ENCODE results near the gene SLC7A4. TPM values are rescaled to one million over a fixed set of nuclear protein-coding genes. Genes with fewer than 3 reads are reported as not detected.
A peak's percentile ranks its signal among the peaks of the same experiment; 100 is the strongest.

SLC7A4 gene
- total and polyA plus RNA-seq, 4 donors = 1.5 to 9.0 (median 5.7) TPM

DNA sequence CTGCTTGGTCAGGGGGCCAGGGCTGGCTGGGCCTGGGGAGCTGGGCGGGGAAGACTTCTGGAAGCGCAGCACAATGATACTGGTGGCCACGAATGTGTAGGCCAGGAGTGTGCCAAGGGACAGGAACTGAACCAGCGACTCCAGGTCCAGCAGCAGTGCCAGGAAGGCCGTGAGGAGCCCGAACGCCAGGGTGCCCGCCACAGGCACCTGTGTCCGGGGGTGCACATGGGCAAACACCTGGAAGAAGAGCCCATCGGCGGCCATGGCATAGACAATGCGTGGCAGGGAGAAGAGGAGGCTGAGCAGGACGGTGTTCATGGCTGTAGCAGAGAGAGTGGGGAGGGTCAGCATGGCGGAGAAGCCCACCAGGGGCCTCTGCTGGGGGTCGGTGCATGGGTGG is 2.3 kb downstream of the SLC7A4 start:
- Histone ChIP-seq H3K4me1 (ENCODE audit: control insufficient read depth, insufficient read depth, low read length) (peaks cover 58% of the 10 kb centered on the region), H3K9me3 (ENCODE audit: control insufficient read depth, insufficient read depth, low read length) (no peaks in the 10 kb centered on the region), H3K27ac (ENCODE audit: low read depth, low read length) (no peak overlapping the region), H3K36me3 (ENCODE audit: control insufficient read depth, insufficient read depth, low read length) (peaks cover 39% of the 10 kb centered on the region), H3K27me3 (ENCODE audit: control insufficient read depth, insufficient read depth, low read length) (peaks cover 10% of the 10 kb centered on the region), H3K4me3 (ENCODE audit: low read depth, low read length) (no peak overlapping the region)
- 88% methylated on average over 14 of the region's 15 CpGs for WGBS (ENCODE audit: insufficient coverage)
- DNase-seq (ENCODE audit: low read depth in 4 of 6, low spot score in 6 of 6) = no peak

DNA sequence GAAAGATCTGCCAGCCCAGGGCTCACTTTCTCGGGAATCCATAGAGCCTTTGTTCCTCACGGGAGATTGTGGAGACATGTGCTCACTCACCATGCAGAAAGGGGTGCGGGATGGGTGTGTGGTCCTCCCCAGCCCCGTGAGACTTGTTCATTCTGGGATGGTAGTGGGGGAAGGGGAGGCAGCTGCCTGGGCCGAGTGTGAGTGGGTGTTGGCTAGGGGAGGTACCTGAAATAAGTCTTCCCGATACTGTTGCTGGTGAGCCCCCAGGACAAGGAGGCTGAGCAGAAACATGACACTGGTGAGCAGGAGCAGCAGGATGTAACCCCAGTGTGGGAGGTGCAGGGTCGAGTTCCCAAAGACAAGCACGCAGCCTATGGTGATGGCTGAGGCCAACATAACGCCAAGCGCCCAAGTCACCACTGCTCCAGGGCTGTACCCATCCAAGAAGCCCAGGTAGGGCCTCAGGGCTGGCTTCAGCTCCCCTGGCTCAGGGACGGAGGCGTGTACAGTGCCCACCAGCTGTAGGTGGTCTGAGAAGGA is 2.8 kb downstream of the SLC7A4 start:
- DNase-seq (ENCODE audit: low read depth in 4 of 6, low spot score in 6 of 6) = no peak
- H3K9me3 ChIP-seq (ENCODE audit: control insufficient read depth, insufficient read depth, low read length) = no peaks in the 10 kb centered on the region
- no peak overlapping the region for H3K27ac ChIP-seq (ENCODE audit: low read depth, low read length)
- no peak overlapping the region for H3K4me3 ChIP-seq (ENCODE audit: low read depth, low read length)
- peaks cover 10% of the 10 kb centered on the region for H3K27me3 ChIP-seq (ENCODE audit: control insufficient read depth, insufficient read depth, low read length)
- H3K36me3 ChIP-seq (ENCODE audit: control insufficient read depth, insufficient read depth, low read length) = peaks cover 39% of the 10 kb centered on the region
- 68% methylated on average over 12 of the region's 12 CpGs for WGBS (ENCODE audit: insufficient coverage)
- H3K4me1 ChIP-seq (ENCODE audit: control insufficient read depth, insufficient read depth, low read length) = peaks cover 58% of the 10 kb centered on the region

DNA sequence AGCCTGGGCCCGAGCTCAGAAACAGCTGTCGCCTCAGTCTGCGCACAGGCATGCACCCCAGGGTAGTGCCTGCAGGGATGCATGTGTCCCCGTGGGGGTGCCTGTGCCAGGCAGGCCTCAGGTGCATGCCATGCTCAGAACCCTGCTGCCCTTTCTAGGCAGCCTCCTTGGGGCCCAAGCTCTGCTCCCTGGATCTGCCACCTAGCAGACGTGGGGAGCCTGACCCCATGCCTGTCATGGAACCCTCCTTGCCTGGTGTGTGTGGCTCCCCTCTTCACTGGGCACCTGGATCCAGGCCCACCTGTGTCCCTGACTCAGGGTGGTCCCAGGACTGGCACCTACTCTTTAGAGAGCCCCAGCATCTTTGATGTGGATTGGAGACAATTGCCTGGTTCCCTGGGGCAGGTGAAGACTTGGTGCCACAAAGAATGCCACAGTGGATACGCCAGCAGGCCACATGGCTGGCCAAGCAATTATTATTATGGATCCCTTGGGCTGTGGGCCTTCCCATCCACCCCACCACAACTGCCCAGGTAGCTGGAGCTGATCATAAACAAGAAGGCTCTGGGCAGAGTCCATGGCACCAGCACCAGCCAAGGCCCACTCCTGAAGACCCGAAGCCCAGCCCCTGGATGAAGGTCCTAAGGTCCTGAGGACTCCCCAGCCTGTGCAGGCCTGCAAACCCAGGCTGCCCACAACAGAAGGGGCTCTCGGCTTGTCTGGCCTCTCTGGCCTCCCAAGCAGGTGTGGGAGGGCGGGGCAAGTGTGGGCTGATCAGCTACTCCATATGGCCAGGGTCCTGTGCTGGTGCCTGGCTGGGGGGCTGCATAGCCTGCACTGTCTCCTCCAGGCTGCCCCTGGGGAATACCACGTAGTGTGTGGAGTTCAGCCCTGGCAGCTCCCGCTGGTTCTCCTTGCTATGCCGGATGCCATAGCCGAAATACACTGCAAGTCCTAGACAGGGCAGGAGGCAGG is 3.8 kb downstream of the SLC7A4 start:
- no peak overlapping the region for H3K27ac ChIP-seq (ENCODE audit: low read depth, low read length)
- WGBS (ENCODE audit: insufficient coverage) = 88% methylated on average over 13 of the region's 13 CpGs
- peaks cover 10% of the 10 kb centered on the region for H3K27me3 ChIP-seq (ENCODE audit: control insufficient read depth, insufficient read depth, low read length)
- DNase-seq (ENCODE audit: low read depth in 4 of 6, low spot score in 6 of 6) = no peak
- peaks cover 58% of the 10 kb centered on the region for H3K4me1 ChIP-seq (ENCODE audit: control insufficient read depth, insufficient read depth, low read length)
- peaks cover 39% of the 10 kb centered on the region for H3K36me3 ChIP-seq (ENCODE audit: control insufficient read depth, insufficient read depth, low read length)
- H3K9me3 ChIP-seq (ENCODE audit: control insufficient read depth, insufficient read depth, low read length) = no peaks in the 10 kb centered on the region
- no peak overlapping the region for H3K4me3 ChIP-seq (ENCODE audit: low read depth, low read length)

DNA sequence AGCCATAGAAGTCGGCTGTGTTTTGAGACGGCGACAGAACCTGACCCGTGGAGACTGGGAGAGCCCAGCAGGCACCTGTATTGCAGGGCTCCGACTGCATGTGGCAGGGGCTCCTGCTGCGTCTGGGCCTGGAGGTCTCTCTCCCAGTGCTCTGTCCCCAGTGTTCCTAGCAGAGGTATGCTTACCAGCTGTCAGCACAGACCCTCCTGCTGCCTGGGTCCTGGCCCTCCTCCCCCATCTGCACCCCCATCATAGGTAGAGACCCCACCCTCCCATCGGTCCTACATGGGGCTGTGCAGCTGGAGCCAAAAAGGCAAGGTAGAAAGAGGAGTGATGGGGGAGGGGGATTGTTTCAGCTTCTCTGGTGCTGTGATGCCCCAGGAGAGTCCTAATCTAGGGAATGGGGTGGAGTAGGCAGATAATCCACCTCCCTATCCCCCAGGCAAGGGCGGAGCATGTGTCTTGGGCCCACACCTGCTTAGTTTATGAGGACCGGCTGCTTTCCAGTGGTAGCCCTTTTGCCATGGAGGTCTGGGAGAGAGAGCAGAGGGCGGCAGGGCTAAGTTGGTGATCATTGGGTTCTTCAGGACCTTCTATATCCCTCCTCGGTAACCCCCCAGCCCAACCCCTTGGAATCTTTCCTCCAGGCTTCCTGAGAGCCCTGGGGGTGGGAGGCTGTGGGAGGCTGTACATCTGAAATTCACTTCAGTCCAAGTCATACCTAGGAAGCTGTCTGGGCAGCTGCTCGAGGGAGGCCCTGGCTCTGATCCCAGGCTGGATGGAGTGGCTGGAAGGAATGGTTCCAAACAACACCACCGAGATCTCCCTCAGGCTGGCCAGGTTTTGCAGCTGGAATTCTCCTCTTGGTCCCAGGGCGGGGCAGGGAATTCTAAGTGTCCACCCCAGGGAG is 5.3 kb downstream of the SLC7A4 start:
- Histone ChIP-seq H3K9me3 (ENCODE audit: control insufficient read depth, insufficient read depth, low read length) (no peaks in the 10 kb centered on the region), H3K27ac (ENCODE audit: low read depth, low read length) (no peak overlapping the region), H3K4me1 (ENCODE audit: control insufficient read depth, insufficient read depth, low read length) (peaks cover 48% of the 10 kb centered on the region), H3K27me3 (ENCODE audit: control insufficient read depth, insufficient read depth, low read length) (peaks cover 6% of the 10 kb centered on the region), H3K36me3 (ENCODE audit: control insufficient read depth, insufficient read depth, low read length) (peaks cover 42% of the 10 kb centered on the region), H3K4me3 (ENCODE audit: low read depth, low read length) (no peak overlapping the region)
- 66% methylated on average over 7 of the region's 14 CpGs for WGBS (ENCODE audit: insufficient coverage)
- DNase-seq (ENCODE audit: low read depth in 4 of 6, low spot score in 6 of 6) = peak in 1 of 6 donors; percentile 18

DNA sequence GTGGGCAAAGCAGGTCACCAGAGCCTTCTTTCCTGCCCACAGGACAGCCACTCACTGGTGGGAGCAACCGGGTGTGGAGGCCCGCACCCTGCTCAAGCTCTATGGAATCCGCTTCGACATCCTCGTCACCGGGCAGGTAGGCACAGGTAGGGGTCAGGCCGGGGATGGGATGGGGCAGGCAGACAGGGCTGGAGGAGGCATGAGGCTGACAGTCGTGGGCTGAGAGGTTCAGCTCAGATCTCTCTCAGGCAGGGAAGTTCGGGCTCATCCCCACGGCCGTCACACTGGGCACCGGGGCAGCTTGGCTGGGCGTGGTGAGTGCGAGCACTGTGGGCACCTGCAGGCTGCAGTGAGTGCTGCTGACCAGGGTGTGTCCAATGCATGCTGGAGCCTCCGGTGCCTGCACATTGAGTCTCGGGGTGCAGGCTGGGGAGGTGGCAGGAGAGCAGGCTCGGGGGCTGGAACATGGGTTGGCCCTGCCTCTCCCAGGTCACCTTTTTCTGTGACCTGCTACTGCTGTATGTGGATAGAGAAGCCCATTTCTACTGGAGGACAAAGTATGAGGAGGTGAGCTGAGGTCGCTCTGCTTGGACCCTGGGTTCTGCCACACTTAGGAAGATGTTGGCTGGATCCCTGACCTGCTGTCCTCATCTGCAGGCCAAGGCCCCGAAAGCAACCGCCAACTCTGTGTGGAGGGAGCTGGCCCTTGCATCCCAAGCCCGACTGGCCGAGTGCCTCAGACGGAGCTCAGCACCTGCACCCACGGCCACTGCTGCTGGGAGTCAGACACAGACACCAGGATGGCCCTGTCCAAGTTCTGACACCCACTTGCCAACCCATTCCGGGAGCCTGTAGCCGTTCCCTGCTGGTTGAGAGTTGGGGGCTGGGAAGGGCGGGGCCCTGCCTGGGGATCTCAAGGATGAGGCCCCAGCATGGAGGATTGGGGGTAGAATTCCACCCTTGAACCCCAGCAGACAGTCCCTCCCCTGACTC is 6.3 kb downstream of the SLC7A4 start:
- Histone ChIP-seq H3K9me3 (ENCODE audit: control insufficient read depth, insufficient read depth, low read length) (no peaks in the 10 kb centered on the region), H3K27ac (ENCODE audit: low read depth, low read length) (no peak overlapping the region), H3K4me3 (ENCODE audit: low read depth, low read length) (no peak overlapping the region), H3K4me1 (ENCODE audit: control insufficient read depth, insufficient read depth, low read length) (peaks cover 39% of the 10 kb centered on the region), H3K27me3 (ENCODE audit: control insufficient read depth, insufficient read depth, low read length) (no peaks in the 10 kb centered on the region), H3K36me3 (ENCODE audit: control insufficient read depth, insufficient read depth, low read length) (peaks cover 39% of the 10 kb centered on the region)
- no peak for DNase-seq (ENCODE audit: low read depth in 4 of 6, low spot score in 6 of 6)
- WGBS (ENCODE audit: insufficient coverage) = 88% methylated on average over 24 of the region's 27 CpGs

DNA sequence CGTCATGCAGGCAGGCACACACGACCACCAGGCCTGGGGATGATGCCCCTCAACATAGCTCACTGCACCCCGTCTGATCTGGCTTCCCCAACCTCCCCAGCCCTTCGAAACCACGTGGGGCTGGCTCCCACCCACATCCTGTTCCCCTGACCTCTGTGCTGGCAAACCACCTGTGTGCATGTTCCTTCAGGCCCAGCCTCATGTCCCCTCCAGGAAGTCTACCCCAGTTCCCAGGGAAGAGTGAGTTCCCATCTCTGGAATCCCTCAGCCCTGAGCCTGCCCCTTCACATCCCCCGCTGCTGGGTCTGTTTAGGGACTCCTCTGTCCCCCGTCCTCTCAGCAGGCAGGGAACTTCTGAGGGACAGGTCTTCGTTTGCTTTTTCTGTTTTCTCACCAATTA is 7.1 kb downstream of the SLC7A4 start:
- DNase-seq (ENCODE audit: low read depth in 4 of 6, low spot score in 6 of 6) = no peak
- H3K9me3 ChIP-seq (ENCODE audit: control insufficient read depth, insufficient read depth, low read length) = no peaks in the 10 kb centered on the region
- WGBS (ENCODE audit: insufficient coverage) = 63% methylated on average over 6 of the region's 8 CpGs
- H3K4me3 ChIP-seq (ENCODE audit: low read depth, low read length) = no peak overlapping the region
- H3K27me3 ChIP-seq (ENCODE audit: control insufficient read depth, insufficient read depth, low read length) = no peaks in the 10 kb centered on the region
- no peak overlapping the region for H3K27ac ChIP-seq (ENCODE audit: low read depth, low read length)
- peaks cover 33% of the 10 kb centered on the region for H3K4me1 ChIP-seq (ENCODE audit: control insufficient read depth, insufficient read depth, low read length)
- peaks cover 34% of the 10 kb centered on the region for H3K36me3 ChIP-seq (ENCODE audit: control insufficient read depth, insufficient read depth, low read length)

DNA sequence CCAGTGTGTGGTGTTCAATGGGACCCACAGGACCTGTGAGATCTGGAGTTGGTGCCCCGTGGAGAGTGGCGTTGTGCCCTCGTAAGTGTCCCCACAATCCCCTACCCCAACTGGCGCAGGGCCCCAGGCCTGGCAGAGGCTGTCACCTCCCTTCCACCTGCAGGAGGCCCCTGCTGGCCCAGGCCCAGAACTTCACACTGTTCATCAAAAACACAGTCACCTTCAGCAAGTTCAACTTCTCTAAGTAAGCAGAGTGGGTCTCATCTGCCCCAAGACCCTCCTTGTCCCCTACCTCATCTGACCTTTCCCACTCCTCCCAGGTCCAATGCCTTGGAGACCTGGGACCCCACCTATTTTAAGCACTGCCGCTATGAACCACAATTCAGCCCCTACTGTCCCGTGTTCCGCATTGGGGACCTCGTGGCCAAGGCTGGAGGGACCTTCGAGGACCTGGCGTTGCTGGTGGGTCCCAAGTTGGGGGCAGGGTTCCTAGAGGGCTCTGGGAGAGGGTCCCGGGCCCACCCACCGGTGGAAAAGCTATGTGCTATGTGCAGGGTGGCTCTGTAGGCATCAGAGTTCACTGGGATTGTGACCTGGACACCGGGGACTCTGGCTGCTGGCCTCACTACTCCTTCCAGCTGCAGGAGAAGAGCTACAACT is 9.3 kb downstream of the SLC7A4 start:
- H3K27ac ChIP-seq (ENCODE audit: low read depth, low read length) = no peak overlapping the region
- H3K27me3 ChIP-seq (ENCODE audit: control insufficient read depth, insufficient read depth, low read length) = no peaks in the 10 kb centered on the region
- no peaks in the 10 kb centered on the region for H3K9me3 ChIP-seq (ENCODE audit: control insufficient read depth, insufficient read depth, low read length)
- H3K36me3 ChIP-seq (ENCODE audit: control insufficient read depth, insufficient read depth, low read length) = peaks cover 15% of the 10 kb centered on the region
- H3K4me3 ChIP-seq (ENCODE audit: low read depth, low read length) = no peak overlapping the region
- H3K4me1 ChIP-seq (ENCODE audit: control insufficient read depth, insufficient read depth, low read length) = peaks cover 12% of the 10 kb centered on the region
- DNase-seq (ENCODE audit: low read depth in 4 of 6, low spot score in 6 of 6) = no peak
- 89% methylated on average over 13 of the region's 13 CpGs for WGBS (ENCODE audit: insufficient coverage)

DNA sequence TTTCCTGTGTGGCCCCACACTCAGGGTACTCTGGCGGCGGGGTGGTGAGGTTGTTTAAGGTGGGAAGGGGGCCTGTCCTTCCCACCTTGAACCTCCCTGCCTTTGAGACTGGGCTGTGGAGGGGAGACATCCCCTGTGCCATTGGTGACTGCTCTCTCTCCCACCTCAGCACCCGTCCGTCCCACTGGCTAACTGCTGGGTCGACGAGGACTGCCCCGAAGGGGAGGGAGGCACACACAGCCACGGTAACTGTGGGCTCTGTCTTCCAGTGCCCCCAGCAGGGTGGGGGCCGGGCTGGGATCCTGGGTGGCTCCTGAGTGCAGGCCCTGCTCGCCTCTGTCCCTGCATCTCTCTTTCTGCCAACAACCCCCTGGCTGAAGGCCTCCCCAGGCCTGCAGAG is 9.9 kb downstream of the SLC7A4 start:
- no peaks in the 10 kb centered on the region for H3K27me3 ChIP-seq (ENCODE audit: control insufficient read depth, insufficient read depth, low read length)
- no peak overlapping the region for H3K27ac ChIP-seq (ENCODE audit: low read depth, low read length)
- WGBS (ENCODE audit: insufficient coverage) = 38% methylated on average over 5 of the region's 10 CpGs
- H3K4me1 ChIP-seq (ENCODE audit: control insufficient read depth, insufficient read depth, low read length) = peaks cover 6% of the 10 kb centered on the region
- no peak overlapping the region for H3K4me3 ChIP-seq (ENCODE audit: low read depth, low read length)
- no peak for DNase-seq (ENCODE audit: low read depth in 4 of 6, low spot score in 6 of 6)
- no peaks in the 10 kb centered on the region for H3K9me3 ChIP-seq (ENCODE audit: control insufficient read depth, insufficient read depth, low read length)
- H3K36me3 ChIP-seq (ENCODE audit: control insufficient read depth, insufficient read depth, low read length) = peaks cover 14% of the 10 kb centered on the region

All from spinal cord (tissue), 10 donors.